A172 (cell line): ENCODE results near the gene CSF3. TPM values are rescaled to one million over a fixed set of nuclear protein-coding genes. Genes with fewer than 3 reads are reported as not detected.

ENCODE experiments used
- DNase-seq: peaks from one replicate; pipeline ENCODE4 v3.0.0-alpha.2; 2015; ENCODE audit warnings: low spot score
- total RNA-seq: library from RNA; depleted of rRNA; stranded (reverse); fragments of >200 nt; shearing (Covaris generic); gene quantifications from 2 replicates; pipeline ENCODE4 v1.2.3, GENCODE V29; 2014; rRNA removed

CSF3 gene
- total RNA-seq: not detected in 2 replicates

DNA sequence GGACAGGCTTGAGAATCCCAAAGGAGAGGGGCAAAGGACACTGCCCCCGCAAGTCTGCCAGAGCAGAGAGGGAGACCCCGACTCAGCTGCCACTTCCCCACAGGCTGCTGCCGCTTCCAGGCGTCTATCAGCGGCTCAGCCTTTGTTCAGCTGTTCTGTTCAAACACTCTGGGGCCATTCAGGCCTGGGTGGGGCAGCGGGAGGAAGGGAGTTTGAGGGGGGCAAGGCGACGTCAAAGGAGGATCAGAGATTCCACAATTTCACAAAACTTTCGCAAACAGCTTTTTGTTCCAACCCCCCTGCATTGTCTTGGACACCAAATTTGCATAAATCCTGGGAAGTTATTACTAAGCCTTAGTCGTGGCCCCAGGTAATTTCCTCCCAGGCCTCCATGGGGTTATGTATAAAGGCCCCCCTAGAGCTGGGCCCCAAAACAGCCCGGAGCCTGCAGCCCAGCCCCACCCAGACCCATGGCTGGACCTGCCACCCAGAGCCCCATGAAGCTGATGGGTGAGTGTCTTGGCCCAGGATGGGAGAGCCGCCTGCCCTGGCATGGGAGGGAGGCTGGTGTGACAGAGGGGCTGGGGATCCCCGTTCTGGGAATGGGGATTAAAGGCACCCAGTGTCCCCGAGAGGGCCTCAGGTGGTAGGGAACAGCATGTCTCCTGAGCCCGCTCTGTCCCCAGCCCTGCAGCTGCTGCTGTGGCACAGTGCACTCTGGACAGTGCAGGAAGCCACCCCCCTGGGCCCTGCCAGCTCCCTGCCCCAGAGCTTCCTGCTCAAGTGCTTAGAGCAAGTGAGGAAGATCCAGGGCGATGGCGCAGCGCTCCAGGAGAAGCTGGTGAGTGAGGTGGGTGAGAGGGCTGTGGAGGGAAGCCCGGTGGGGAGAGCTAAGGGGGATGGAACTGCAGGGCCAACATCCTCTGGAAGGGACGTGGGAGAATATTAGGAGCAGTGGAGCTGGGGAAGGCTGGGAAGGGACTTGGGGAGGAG, at the start of gene CSF3:
CSF3 (plus strand) TSS at position 436 of the 993 bp plus-strand sequence; CDS start at position 471, 35 bp downstream.
- DNase-seq: no peak

- DNase-seq: no peak
Observed at GRCh38 chr17:39966771-39967170, 48.5 kb upstream of the CSF3 start.

- no peak for DNase-seq
Observed at GRCh38 chr17:39968761-39969160, 46.5 kb upstream of the CSF3 start.

DNA sequence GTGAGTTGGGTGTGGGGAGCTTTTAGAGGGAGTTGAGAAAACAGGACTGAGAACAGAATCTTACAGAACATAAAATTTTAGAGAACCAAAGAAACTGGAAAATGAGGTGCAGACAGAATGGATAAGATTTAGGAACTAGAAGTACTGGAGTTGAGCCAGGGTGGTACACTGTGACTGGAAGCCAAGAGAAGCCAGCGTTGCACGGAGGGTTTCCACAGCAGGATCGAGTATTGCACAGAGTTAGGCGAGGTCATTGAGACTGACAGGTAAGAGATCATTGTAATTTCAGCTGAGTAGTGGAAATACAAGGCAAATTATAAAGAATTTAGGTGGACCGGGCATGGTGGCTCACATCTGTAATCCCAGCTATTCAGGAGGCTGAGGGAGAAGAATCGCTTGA, 45.9 kb upstream of the CSF3 start:
- no peak for DNase-seq

DNA sequence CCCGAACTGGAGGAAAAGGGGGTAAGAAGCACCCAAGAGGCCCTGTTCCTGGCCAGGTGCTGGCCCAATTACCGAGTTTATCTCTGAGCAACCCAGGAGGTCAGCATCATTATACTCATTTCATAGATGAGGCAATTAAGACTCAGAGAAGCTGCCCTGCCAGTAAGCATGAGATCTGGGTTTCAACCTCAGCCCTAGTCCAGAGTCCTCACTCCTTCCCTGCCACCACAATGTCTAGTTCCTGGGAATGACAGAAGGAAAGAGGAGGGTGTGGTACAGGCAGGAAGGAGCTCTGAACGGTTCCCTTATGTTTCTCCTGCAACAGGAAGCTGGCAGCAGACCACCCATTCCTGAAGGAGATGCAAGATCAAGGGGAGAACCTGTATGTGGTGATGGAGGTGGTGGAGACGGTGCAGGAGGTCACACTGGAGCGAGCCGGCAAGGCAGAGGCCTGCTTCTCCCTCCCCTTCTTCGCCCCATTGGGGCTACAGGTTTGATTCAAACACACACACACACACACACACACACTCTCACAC, 45.0 kb upstream of the CSF3 start:
- DNase-seq: no peak

- no peak for DNase-seq
Observed at GRCh38 chr17:39971076-39971603, 44.1 kb upstream of the CSF3 start.

- no peak for DNase-seq
Observed at GRCh38 chr17:39972271-39972670, 43.0 kb upstream of the CSF3 start.

DNA sequence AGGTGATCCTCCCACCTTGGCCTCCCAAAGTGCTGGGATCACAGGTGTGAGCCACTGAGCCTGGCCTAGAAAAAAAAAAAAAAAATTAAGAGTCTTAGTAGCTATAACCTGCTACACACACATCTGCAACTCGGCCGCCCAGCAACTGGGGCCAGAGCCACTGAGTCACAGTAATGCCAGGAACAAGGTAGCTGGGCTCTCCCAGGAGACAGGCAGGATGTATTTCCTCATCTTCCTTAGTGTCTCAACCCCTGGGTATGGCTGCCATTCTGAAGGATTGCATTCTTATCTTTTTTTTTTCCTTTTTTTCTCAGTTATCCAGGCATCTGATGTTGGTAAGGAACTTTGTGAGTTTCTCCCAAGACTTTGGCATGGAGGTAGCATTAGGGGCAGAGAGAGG, 41.7 kb upstream of the CSF3 start:
- DNase-seq: no peak

DNA sequence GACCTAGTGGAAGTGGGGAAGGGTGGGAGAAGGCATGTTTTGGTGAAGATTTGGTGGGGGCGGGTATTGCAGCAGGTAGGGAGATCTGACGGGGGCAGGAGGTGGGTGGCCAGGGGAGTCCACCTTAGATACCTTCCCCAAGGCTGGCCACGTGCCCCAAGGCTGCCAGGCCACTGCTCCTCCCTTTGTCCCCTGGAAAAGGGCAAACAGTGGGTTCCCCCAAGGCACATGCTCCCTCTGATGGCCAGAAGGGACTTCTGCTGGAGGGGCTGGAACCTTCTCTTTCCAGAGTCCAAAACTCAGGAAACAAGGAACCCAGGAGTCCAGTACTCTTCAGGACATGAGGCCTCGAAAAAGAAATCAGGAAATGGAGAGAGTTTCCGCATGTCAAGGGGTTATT, 40.8 kb upstream of the CSF3 start:
- no peak for DNase-seq

DNA sequence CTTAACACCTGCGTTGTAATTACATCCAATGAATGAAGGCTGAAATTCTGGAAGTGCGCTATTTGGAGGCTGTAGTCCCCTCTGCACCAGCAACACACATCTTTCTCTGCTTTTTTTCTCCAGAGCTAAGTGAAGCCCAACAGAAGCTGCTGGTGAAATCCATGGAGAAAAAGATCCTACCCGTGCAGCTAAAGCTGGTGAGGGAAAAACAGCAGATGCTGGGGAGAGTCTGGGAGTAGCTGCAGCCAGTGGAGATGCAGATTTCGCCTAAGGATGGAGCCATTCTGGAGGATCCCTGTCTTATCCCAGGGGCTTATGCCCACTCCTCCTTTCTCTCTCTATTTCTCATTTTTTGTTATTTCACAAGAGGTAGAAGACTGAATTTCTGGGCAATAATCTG, 39.4 kb upstream of the CSF3 start:
- no peak for DNase-seq

GRCh38 chr17:39979016-39979670, 36.1 kb upstream of the CSF3 start:
- DNase-seq: peak; percentile 80

DNA sequence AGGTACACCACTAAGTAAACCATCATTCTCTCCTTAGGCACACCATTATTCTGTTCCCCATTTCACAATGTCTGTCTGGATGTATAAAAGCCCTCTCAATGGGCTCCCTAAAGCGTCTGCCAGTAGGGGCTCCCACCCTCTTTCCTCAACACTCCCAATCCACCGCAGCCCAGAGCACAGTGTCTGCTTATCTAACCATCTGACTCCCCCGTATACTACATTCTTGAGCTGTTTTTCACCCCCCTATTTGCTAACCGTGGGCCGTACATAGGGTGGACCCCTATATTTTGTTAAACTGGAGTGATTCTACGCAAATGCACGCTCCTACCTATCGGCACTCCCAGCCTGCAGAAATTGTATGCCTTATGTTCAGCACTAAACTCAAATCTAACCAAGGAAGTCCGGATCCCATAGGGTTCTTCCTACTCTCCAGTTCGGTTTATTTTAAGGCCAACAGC, 35.3 kb upstream of the CSF3 start:
- peak; percentile 17 for DNase-seq

DNA sequence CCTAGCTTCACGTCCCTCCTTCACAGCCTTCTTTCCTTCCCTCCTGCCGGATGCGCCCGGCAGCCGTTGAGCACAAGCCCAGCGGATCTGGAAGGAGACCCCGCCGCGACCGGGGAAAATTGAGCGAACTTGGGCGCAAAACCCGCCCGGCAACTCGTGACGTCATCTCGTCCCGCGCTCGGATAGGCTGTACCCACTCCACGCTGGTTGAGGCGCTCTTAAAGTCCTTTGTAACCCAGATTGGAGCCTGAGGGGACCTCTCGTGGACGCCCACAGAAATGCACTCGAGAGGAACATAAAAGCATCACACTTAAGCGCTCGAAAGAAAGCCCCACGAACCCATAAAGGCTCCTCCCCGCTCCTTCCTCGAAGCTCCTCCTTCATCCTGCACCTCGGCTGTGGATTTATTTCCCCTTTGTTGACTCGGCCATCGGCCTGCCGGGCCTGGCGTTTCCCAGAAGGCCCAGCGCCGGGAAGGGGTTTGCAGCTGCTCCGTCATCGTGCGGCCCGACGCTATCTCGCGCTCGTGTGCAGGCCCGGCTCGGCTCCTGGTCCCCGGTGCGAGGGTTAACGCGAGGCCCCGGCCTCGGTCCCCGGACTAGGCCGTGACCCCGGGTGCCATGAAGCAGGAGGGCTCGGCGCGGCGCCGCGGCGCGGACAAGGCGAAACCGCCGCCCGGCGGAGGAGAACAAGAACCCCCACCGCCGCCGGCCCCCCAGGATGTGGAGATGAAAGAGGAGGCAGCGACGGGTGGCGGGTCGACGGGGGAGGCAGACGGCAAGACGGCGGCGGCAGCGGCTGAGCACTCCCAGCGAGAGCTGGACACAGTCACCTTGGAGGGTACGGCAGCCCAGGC, 34.7 kb upstream of the CSF3 start, which contains the start of gene PSMD3:
PSMD3 (plus strand) TSS at position 457 of the 856 bp plus-strand sequence; CDS start at position 621, 164 bp downstream.
- DNase-seq: peak; percentile 100

DNA sequence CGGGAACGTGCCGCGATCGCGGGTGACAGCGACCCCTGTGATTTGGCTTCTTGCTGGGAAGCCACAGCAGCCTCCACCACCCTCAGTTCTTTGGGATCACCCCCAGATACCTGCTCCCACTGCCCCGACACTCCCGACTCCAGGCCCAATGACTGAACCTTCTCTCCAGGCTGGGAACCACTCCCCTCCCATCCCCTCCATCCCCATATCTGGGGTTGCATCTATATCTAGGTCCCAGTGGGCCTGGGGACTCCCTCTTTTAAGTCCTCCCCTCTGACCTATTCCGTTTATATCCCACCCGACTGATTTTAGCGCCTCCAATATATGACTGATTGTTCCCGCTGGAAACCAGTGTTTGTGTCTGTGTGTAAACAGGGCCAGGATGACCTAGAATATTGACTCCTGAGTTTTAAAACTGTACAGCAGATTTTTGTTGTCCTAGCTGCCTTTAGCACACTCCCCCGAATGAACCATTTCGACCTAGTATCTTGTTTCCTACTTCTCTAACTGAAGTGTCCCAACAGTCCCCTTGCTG, 34.0 kb upstream of the CSF3 start:
- DNase-seq: no peak

DNA sequence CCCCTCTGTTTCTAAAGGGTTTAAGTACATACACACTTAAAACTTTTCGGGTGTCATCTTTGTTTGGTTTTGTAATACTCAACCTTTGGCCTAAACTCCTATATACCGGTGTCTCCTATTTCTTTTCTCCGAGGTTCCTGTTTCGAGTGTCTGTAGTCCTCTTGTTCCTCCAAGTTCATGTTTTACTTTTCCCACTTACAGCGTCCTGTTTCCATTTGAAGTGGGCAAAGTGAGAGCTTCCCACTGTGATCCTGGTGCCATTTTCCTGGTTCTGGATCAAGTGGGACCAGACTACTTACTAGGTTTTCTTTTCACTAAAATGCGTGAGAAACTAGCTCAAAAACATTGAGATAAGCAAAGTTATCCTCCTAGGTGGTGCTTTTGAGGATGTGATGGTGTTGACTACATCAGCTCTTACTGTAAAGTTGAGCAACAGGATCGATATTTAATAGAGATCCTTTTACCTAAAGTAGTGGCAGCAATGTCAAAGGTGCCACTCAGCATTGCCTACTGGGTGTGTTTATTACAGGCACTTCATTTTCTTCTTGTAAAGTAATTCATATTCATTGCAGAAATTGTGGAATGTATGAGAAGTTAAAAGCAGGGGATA, 33.4 kb upstream of the CSF3 start:
- DNase-seq: no peak

GRCh38 chr17:39988206-39988810, 26.9 kb upstream of the CSF3 start:
- no peak for DNase-seq

- DNase-seq: no peak
Observed at GRCh38 chr17:39994448-39994847, 20.8 kb upstream of the CSF3 start.

- DNase-seq: no peak
Observed at GRCh38 chr17:39995438-39995837, 19.8 kb upstream of the CSF3 start.

- no peak for DNase-seq
Observed at GRCh38 chr17:39996162-39996561, 19.1 kb upstream of the CSF3 start.

- no peak for DNase-seq
Observed at GRCh38 chr17:39996800-39997199, 18.4 kb upstream of the CSF3 start.
